SIG-M5 treated with dmso at 0.1 percent for 504 hours (cell line): ENCODE results near the gene TET2.

Experiments
- DNase-seq: peaks from one replicate; lab custom pipeline; 2025; ENCODE audit not compliant: unreplicated experiment; lab: John Stamatoyannopoulos, UW

TET2 gene

DNA sequence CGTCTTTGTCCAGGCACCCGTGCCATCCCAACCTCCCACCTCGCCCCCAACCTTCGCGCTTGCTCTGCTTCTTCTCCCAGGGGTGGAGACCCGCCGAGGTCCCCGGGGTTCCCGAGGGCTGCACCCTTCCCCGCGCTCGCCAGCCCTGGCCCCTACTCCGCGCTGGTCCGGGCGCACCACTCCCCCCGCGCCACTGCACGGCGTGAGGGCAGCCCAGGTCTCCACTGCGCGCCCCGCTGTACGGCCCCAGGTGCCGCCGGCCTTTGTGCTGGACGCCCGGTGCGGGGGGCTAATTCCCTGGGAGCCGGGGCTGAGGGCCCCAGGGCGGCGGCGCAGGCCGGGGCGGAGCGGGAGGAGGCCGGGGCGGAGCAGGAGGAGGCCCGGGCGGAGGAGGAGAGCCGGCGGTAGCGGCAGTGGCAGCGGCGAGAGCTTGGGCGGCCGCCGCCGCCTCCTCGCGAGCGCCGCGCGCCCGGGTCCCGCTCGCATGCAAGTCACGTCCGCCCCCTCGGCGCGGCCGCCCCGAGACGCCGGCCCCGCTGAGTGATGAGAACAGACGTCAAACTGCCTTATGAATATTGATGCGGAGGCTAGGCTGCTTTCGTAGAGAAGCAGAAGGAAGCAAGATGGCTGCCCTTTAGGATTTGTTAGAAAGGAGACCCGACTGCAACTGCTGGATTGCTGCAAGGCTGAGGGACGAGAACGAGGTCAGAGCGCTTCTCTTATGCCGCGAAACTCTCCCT, at the start of gene TET2:
Gene TET2 (plus strand): TSS at position 601 of the 740 bp plus-strand sequence. CDS start 87,067 bp downstream, outside the sequence.
- peak; percentile 82 for DNase-seq

DNA sequence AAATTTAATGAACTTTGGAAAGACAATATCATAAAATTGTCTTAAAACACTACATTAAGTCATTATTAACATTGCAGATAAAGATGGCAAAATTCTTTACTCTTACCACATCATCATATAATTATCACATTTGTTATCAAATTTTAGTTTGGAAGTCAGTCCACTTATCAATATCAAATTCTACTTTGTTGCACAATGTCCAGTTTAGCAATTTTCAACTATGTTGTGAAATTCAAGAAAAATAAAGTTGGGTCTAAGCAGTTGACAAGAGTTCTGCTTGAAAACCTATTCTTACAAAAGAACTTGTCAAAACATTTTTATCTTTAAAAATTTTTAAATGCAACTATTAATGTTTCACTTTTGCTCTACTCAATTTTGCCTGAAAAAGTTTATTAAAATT, 44.7 kb upstream of the TET2 start:
- no peak for DNase-seq

DNA sequence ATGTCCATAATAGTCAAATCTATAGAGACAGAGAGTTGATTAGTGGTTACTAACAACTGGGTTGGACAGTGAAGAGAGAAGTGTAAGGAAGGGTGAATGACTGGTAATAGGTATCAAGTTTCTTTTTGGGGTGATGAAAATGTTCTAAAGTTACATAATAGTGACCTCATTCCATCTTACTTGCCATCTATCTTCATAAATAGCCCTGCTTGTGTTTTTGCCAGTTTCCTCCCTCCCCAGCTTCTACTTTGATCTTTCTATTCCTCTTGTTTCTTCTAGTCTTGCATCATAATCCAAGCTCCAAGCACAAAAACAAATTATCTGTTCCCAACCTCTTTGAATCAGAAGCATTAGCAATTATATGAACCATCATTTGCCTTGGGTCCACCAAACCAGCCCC, 40.2 kb upstream of the TET2 start:
- DNase-seq = peak; percentile 43

DNA sequence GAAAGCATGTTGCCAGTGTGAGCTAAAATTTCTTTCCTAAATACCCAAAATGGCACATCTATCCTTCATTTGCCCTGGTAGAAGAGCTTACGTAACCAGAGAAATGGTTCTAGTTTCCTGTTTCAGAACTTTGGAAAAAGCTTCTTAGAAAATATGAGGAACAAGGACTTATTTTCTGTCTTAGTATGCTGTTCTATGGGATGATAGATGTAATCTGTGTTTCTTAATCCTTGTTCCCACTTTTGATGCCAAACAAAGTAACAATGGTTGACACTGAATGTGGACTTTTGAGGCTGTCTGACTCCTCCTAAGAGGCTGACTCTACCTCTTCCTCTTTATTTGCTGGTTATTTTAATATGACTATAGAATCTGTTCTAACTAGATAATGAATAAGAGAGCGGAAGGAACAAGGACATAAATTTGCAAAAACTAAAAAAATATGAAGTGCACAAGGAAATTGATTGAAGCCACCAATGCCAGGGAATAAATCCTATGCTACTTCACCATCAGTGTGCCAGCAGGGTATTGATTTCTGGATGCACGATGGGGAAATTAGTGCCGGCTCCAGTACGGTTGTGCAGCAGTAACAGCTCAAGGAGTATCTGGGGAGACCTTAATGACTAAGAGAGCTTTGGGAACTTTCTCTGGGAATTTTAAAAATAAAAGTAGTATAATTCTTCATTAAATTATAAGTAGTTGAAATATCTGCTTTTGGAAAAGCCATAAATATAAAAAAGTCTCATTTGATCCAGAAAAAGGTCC, 39.4 kb upstream of the TET2 start:
- DNase-seq = peak; percentile 67

DNA sequence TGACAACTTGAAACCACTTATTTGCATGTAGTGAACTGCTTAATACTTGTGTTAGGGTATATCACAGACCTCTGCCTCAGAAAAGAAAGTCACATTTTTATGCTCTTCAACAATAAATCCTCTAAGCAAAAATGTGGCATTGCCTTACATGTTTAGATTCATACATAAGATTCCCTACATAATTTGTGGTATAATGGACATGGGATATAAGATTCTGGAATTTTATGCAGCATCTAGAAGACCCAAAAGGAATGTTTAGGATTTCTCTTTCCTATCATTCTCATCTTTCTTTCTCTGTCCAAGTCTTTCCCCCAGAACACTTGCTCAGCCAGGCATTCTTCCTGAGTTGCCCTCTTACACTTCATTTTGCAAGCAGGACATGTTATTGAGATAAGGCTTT, 37.7 kb upstream of the TET2 start:
- no peak for DNase-seq

DNA sequence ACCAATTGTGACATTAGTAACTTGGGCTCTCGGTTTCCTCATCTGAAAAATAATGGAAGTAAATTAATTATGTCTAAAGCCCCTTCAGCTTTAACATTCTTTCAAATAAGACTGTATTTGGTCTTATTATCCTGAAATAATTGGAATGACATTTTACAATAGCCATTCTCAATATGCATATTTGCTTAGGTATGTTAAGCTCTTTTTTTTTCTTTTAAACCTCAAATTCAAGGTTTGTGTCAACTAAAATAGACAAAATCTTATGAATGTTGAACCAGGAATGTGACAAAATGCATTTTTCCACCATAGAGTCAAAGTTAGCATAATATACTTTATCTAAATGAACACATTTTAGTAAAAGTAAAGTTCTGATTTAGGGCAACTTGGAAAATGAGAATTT, 34.4 kb upstream of the TET2 start:
- DNase-seq = no peak

DNA sequence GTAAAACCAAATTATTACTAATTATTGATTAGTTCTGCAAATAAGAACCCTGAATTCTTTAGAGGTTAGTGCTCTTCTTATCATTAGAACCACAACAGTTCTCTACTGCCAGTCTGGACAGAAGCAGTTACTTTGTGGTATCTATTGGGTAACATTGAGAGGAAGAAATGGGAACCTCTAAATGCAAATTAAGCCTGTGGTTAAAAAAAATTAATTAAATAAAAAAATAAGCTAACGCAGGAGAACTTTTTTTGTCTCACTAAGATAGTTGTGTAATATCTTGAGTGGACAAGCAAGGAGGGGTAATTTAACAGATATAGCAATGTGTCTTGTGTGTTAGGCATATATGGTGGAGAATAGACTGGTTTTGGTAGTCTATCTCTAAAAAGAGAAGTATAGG, 32.9 kb upstream of the TET2 start:
- peak; percentile 94 for DNase-seq

DNA sequence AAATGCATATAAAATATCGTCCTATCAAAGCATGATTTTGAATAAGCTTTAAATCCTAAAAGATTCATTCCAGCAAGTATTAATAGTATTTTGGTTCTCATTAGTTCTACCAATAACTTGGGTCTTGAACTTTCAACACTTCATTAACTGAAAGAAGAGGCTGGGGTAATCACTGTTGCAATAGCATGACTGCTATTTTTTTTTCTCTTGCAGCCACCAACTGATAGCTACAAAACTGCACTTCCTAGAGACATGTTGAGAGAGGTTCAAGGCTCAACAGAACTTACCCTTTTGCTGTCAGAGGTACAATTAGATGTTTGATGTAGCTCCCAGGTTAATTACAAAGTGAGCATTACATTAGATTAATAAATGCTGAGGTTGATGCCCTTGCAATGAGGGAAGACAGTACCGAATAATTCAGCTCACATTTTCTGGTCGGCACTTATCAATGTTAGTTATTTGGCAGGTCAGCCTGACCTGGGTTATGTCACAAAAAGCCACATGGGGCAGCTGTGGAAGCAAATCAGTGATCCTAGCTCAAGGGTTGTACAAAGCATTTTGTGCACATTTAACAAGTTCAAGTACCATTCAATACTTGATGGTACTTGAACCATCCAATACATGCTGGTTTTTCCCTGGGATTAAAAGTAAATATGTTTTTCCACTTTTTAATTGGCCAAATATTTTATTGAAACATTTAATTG, 29.9 kb upstream of the TET2 start:
- peak; percentile 72 for DNase-seq

DNA sequence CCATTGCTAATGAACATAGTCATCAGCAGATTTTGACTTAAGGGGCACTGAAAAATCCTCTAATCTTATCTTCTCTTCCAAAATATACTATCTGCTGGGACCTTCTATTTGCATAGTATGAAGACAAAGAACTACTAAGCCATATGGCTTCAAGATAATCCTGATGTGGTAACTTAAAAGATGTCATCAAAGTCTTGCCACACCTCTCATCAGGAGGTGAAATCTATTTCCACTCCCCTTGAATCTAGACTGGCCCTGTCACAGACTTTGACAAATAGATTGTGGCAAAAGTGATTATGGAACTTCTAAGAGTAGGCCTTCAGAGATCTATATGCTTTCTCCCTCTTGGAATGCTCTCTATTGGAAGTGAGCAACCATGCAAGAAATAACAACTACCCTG, 27.3 kb upstream of the TET2 start:
- DNase-seq = peak; percentile 44

DNA sequence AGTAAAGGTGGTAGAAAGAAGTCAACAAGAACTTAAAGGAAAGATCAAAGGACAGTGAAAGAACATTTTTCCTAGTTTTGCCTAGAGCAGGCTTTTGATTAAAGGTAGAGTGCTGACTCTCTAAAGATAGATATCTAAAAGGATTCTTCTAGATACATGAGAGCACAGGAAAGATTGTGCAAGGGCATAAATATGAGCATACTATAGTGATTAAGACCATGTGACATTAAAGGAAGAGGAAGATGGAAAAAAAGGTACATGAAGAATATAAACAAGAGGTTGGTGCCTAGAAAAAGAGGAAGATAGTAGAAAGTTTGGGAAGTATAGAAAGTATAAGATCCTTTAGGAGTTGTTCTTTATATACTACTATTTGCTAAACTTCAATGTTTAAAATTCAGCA, 26.1 kb upstream of the TET2 start:
- DNase-seq = peak; percentile 51

DNA sequence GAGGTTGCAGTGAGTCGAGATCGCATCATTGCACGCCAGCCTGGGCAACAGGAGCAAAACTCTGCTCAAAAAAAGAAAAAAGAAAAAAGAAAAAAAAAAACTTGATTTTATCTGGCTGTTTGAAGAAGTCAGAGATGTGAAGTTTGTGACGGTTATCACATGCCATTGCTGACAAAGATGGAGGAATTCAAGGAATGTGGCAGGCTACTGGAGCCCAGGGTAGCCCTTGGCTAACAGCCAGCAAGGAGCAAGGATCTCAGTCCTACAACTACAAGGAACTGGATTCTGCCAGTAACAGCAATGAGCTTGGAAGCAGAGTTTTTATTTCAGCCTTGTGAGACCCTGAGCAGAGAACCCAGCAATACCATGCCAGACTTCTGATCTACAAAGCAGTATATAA, 24.3 kb upstream of the TET2 start:
- DNase-seq = no peak

DNA sequence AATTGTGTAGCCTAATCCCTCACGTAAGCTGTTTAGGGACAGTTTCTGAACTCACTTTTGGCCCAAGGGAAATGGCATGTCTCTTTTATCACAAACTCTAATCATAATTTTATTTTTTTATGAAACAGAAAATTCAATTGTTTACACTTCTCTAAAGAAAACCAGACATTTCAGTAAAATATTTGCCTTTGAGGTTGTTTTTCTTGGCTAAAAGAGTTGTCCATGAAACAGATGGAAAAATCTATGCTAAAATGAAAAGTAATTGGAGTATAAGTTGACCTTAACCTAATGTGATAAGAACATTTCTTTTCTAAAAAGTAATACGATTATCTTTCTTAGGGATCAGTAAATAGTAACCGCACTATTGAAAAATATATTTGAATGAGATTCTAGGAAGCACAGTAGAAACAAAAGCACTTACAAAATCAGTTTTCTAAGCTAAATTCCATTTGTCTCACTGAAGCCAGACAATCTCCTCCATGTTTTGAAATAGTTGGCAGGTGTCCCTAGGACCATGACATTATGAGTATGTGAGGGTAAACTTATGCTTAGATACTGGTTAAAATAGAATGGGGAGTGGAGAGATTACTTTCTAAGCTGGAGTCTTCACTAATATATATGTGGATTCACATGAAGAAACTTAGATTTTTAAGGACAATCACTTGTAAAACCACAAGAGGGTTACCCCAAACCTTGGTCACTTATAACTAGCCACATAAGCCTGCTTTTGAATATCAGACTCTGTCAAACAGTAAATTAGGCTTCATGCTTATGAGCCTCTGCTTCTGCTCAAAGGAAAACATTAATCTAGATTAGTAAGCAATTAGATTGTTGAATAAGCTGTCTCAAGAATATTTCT, 20.1 kb upstream of the TET2 start:
- DNase-seq = no peak

DNA sequence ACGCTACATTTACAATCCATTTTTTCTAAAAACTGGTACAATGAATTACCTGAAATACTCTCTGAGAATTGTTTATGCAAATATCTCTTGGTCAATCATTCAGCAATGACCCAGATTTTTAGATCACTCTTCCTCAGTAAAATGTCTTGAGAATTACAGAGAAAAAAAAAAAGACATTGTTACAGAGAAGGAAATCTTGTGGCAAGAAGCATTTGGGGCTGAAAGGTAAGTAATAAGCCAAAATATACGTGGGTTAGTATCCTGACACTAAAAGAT, 19.6 kb upstream of the TET2 start:
- no peak for DNase-seq

DNA sequence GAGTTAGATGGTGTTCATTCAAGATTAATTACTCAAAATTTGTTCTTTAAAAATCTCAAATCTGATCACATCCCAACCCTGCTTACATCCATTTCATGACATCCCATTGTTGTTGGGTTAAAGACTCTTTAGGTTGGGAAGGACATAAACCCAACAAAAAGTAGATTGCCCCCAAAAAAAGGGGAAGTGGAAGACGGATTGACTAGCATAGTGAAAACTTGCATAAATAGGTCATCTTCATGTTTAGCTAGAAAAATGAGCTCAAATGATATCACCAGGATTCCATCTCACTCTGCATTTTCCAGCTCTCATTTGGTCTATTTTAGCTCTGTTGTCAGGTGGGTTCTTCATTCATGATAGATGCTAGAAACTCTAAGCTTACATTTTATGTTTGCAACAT, 18.5 kb upstream of the TET2 start:
- DNase-seq = peak; percentile 41

DNA sequence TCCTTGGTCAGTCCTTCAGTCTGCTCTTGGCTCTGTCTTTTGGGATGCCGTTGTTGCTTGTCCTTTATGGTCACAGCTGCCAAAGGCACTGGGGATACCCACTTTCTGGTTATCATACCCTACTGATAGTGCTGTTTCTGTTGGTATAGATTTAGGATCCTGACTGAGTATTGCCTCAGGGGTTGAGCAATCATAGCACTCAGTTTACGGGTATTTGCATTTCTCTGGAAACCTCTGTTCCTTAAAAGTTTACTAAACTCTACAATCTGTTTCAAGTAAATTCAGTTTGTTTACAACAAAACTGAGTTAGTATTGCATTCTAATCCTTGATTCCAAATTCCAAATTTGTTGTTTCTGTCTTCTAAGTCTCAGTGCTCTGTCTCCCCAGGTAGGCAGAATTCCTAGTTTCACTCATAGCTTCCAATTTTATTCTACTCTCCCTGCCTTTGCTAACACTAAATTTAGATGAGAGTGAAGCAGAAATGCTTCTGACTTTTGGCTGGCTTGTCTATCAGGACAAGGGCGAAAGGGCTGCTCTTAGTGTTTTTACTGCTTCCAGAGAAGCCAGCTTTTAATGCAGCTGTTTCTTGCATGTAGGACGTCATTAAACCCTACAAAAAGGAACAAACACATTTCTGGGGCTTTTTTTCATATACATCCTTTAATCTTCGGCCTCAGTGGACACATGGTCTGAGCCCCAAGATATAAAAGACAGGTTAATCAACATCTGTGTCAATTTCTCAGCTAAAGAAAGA, 17.2 kb upstream of the TET2 start:
- DNase-seq = peak; percentile 39

DNA sequence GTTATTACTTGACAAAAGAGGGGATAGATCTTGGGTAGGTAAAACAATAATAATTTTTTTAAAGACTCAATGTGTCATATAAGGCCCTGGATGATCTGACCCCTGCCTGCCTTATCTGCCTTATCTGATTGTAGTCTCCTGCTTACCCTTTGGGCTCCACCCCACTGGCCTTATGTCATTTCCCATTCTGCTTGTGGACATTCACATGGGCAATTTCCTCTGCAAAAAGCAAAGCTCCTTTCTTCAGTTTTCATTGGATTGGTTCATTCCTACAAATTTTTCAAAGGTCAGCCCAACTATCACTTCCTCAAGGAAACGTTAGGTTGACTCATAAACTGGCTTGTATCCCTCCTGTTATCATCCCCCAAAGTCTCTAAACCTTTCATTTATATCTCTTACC, 15.7 kb upstream of the TET2 start:
- no peak for DNase-seq

DNA sequence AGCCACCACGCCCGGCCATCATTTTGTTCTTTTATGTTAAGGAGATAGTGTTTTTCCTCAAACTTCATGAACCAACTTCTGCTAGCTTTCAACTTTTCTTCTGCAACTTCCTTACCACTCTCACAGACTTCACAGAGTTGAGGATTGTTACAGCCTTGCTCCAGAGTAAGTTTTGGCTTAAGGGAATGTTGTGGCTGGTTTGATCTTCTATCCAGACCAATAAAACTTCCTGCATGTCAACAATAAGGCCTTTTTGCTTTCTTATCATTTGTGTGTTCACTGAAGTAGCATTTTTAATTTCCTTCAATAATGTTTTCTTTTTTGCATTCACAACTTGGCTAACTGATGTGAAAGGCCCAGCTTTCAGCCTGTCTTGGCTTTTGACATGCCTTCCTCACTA, 12.7 kb upstream of the TET2 start:
- DNase-seq = no peak

DNA sequence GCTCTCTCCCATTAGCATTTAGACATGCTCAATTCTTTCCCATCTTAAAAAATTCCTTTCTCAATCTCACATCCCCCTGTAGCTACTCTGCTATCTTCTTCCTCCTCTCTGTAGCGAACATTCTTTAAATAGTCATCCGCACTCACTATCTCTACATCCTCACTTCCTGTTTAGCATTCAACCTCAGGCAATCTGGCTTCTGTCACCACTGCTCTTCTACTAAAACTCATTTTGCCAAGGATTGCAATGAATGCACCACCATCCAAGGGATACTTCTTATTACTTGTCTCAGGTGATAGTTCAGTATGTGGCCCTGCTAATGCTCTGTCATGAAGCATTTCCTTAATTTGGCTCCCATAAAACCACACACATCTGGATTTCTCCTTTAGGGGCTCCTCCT, 10.9 kb upstream of the TET2 start:
- DNase-seq = peak; percentile 87

DNA sequence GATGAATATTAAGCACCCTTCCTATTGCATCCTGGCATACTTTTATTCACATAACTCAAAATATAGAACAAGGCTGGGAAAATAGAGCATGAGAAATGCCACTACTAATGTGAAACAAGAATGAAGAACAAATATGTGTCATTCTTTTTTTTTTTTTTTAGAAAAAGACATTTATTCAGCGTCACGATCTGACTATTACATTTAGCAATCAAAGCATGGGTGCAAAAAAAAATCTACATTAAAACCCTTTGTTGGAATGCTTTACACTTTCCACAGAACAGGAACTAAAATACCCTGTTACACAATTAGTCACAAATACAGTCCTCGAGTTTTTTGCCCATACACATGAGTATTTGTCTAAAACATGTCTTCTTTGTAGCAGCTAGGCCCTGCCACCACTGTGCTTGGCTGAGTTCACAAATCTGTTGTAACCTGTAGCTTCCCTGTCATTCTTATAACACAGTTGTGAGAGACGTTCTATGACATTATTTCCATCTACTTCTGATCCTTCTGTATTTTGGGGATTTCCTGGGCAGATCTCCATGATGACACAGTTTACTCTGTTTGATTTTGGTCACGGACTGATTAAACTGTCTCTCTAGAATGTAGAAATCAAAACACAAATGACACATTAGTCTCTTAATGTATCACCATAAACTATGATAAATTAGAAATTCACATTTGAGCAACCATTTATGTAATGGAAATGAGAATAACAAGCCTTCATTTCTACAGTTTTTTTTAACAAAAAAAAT, 9.4 kb upstream of the TET2 start:
- DNase-seq = no peak

DNA sequence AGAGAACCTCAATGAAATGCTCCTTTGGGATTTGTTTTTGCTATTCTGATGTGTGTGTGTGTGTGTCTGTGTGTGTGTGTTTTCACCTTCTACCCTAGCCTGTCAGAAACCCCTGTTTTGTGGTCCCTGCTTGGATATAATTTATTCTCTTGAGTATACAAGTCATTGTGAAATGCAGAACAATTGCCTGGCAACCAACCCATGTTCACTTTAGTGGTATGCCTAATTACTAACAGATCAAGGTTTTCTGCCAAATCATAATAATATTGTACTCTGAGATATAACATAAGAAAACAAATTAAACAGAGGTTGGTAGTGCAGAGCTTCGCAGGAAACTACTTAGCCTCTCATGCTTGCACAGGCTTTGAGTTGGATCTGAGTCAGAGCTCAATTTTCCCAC, 7.0 kb upstream of the TET2 start:
- no peak for DNase-seq
